ENCODE results near the gene HOXB3.

Gene HOXB3

DNA sequence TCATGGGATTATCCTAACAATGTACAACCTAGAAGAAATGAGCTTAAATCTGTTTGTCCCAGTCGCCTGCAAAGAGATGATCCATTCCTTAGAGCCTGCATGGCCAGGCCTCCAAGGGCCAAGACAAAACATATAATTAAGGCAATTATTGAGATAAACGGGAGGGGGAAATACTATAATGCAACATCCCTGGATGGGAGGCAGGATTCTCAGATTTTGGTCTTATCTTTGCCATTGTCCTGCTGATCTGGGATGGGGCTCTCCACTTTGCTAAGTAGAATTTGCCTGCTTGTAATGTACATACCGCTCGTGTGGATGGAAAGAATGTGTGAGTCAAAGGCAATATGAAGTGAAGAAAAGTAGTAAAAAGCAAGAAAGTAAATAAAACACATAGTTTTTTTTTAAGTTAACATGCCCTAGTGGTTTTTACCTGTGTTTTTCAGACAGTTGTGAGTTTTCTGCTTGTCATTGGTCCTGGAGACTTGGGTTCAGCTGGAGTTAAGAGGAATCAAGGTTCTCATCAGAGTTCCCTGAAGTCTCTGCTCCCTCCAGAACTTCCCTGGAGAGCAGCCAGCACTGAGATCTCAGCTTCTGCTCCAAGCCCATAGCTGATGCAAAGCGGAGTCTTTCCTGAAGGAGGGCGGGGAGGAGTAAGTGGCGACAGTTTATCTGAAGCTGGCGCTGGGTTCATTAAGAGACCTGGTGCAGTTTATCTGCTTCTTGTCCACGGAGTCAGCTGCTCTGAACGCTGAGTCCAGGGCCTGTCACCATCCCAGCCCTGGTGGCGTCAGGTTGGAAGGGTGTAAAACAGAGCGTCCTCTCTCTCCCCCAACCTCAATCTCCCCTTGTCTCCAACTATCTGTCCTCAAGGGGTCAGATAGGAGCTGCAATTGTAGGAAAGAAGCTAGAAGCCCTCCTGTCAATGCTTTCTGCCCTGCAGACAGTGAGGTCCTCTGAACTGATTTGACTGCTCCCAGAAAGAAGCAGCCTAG is 89.3 kb downstream of the HOXB3 start:
- no peak for DNase-seq (ENCODE audit: low read depth, low spot score)

- no peak for DNase-seq (ENCODE audit: low read depth, low spot score)
Observed at GRCh38 chr17:48499735-48500434, 90.2 kb downstream of the HOXB3 start.

DNA sequence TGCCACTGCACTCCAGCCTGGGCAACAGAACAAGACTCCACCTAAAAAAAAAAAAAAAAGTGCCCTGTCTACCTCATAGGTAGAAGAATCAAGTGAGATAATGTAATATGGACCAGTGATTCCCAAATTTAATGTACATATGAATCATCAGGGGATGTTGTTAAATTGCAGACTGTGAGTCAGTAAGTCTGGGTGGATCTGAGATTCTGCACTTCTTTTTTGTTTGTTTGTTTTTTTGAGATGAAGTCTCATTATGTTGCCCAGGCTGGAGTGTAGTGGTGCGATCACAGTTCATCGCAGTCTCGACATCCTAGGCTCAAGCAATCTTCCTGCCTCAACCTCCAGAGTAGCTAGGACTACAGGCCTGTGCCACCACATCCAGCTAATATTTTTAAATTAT is 90.8 kb downstream of the HOXB3 start:
- DNase-seq (ENCODE audit: low read depth, low spot score), result no peak
